ENCODE results near the gene COBL.

Gene COBL

GRCh38 chr7:51325908-51326307, 9.3 kb upstream of the COBL start:
- DNase-seq (ENCODE audit: low spot score) = no peak

GRCh38 chr7:51325261-51325676, 8.7 kb upstream of the COBL start:
- no peak for DNase-seq (ENCODE audit: low spot score)

DNA sequence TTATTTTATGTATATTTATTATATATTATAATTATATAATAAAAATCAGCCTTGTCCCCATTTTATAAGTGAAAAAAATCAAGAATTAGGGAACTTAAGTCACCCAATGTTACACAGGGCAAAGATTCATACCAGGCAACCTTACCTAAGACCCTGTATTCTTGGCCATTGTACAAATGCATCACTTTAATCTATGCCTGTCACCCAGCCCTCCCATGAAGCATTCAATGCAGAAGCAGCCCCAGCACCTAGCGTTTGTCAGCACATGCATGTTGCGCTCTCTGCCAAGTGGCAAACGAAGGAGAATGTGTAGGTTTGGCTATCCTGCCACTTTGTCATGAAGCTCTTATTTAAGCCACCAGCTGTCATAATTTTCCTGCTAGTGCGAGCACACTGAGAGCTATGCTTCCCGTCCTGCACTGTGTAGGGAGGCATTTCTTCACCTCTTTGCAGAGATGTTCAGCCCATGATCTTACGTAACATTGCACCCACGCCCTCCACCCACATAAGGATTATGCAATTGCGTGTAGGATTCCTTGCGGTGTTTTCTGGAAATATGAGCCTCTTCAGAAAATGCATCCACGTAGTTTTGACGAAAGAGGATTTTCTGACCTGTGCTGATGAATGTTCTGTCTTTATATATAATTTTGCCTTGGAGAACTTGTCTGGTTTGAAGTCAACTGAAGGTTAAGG, 7.7 kb upstream of the COBL start:
- no peak for DNase-seq (ENCODE audit: low spot score)

DNA sequence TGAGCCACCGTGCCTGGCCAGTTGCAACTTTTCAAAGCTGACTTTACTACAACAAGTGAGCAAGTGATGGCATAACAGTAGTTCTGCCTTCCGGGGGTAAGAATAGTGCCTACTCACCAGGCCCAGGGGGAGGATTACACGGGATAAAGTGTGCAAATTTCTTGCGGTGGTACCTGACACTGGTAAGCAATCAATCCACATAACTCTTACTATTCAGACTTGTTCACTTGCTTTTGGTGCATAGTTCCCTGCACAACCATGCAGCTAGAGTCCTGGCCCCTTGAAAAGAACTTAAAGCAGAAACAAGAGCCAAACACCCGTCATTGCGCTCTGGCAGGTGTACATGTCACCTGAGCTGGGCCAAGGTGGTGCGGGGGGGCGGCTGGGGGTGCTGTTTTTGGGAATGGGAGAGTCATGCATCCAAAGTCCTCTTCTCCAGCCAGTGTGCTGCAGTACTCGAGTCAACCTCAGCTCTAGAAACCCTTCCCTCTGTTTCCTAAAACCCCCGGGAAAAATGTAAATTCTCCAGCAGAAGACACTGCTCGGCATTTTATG, 5.4 kb upstream of the COBL start:
- no peak for DNase-seq (ENCODE audit: low spot score)

DNA sequence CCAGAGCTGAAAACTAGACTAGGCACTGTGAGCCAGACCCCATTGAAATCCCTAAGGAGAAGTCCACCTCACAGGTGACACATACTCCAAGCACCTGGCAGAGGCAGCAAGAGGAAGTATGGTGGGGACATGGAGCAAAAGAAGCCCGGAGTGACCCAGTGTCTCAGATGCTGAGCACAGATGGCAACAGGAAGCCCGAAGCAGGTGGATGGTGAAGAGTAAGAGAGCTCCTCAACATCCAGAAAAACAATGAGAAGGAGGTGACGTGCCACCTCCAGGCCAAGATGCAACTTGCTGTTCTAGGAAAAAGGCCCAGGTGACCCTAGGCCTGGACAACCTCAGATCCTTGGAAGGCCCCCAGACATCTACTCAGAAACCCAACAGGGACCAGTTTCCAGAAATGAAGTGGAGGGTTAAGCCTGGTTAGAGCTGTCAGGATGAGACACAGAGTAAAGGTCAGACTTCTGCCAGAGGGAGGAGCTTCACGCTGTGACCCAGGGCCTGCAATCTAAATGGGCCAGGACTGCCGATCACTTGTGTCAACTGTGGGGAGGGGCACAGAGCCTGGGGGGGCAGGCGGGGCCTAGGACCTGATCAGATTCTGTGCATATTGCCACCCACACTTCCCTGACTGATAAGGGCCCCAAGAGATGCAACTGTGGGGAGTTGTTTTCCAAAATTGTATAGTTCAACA, 2.4 kb upstream of the COBL start:
- DNase-seq (ENCODE audit: low spot score) = no peak

DNA sequence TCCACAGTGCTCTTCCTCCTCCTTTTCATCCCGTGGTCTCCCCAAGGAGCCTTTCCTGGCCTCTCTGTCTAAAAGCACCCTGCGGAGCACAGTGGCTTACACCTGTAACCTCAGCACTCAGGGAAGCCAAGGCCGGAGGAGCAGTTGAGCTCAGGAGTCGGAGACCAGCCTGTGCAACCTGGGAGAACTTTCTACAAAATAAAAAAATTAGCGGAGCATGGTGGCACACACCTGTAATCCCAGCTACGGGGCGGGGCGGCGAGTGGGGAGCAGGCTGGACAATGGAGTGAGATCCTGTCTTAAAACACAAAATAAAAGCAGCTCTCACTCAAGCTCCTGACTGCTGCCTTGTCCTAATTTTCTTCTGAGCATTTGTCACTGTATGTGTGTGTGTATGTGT, 1.4 kb upstream of the COBL start:
- no peak for DNase-seq (ENCODE audit: low spot score)

- DNase-seq (ENCODE audit: low spot score) = no peak
These were observed 937 bp upstream of the COBL start for GRCh38 chr7:51317582-51317910.

DNA sequence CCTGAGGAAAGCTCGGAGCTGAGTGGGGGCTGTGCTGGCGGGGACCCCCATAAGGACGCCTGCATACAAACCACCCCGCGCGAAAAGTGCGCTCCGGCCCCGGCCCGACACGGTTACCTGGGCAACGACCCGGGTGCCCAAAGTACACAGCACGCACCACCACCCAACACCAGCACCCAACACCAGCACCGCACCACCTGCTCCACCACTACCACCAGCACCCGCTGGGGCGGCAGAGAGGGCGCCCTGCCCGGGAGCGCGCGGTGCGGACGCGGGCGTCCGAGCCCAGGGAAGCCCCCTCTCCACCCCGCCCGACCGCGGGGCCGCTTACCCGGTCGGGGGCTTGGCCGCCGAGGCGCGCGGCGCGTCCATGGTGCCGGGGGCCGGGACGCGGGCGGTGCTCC, 345 bp downstream of the COBL start:
- no peak for DNase-seq (ENCODE audit: low spot score)

- DNase-seq (ENCODE audit: low spot score) = no peak
These were observed 982 bp downstream of the COBL start for GRCh38 chr7:51315393-51316261.

DNA sequence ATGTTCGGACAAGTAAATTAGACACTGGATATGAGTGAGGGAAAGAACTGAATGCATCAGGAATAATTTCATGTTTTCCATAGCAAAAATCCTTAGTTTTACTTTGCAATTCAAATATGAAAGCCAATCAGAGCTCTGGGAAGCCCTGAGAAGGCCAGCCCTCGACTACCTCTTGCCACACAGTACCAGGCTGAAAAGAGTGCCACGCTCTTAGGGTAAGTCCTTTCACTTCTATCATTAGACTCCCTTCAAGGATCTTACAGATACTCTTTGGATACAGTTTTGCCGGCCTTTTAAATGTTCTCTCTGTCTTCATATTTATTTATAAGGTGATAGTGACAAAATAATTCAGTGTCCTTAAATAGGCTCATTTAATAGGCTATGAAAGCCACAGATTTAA, 1.9 kb downstream of the COBL start:
- no peak for DNase-seq (ENCODE audit: low spot score)

- DNase-seq (ENCODE audit: low spot score) = no peak
These were observed 2.7 kb downstream of the COBL start for GRCh38 chr7:51313738-51314425.

DNA sequence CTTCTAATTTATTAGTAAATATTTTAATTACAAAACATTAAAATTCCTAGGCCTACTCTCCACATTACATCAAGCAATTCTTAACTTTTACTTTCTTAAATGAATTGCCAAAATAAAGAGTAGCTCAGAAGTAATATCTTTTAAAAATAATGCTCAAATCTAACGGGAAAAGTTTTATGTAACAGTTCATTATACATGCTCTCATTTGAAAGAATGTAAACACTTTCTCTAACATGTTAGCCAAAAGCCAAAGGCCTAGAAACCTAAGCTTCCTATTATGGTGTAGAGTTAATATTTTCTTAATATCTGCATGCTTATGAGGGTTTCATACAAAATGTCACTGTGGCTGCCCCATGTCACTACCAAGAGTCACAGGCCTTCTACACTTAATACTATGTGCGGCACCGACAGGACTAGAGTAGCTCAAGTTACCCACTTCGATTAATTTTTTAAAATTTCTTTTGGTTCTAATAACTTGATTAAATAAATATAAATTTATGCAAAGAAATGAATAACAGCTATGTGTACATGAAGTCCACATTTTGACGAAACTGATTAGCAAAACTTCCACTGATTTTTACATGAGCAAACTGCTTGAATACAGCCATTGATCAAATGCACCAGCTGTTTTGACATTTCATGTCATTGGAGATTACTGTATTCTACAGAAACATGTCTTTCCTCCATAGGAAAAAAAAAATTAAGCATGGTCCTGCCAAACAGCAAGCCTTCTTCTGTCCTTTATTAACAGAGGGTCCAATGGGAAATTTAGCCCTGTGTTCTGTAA, 3.5 kb downstream of the COBL start:
- no peak for DNase-seq (ENCODE audit: low spot score)

GRCh38 chr7:51311166-51311565, 5.4 kb downstream of the COBL start:
- no peak for DNase-seq (ENCODE audit: low spot score)

- DNase-seq (ENCODE audit: low spot score) = no peak
These were observed 6.5 kb downstream of the COBL start for GRCh38 chr7:51310131-51310583.

GRCh38 chr7:51309361-51310130, 7.1 kb downstream of the COBL start:
- no peak for DNase-seq (ENCODE audit: low spot score)

GRCh38 chr7:51308696-51309095, 7.9 kb downstream of the COBL start:
- DNase-seq (ENCODE audit: low spot score) = no peak

GRCh38 chr7:51308265-51308664, 8.3 kb downstream of the COBL start:
- no peak for DNase-seq (ENCODE audit: low spot score)

- no peak for DNase-seq (ENCODE audit: low spot score)
These were observed 8.9 kb downstream of the COBL start for GRCh38 chr7:51307651-51308210.

- no peak for DNase-seq (ENCODE audit: low spot score)
These were observed 9.8 kb downstream of the COBL start for GRCh38 chr7:51306761-51307160.

GRCh38 chr7:51304729-51305128, 11.9 kb downstream of the COBL start:
- DNase-seq (ENCODE audit: low spot score) = no peak

Measured in NAMALWA (cell line).